Activated T-helper 1 cell treated with anti-CD3 and anti-CD28 coated beads, Interleukin-12 subunit alpha, Interleukin-12 subunit beta, Interleukin-2, Interleukin-4 antibody, amounts not matched to agents 30 ng/mL and 10 ng/mL and 1 ng/mL, durations not matched to agents 14 hours and 24 hours and 36 hours (primary cell): ENCODE data around the gene ST6GALNAC3. TPM values are rescaled to one million over a fixed set of nuclear protein-coding genes. Genes with fewer than 3 reads are reported as not detected.
"Not testable (repeated sequence)": the region's sequence is repeated elsewhere in the genome, so short reads cannot be mapped to it uniquely, and the experiment has no call there.

ENCODE experiments used
- DNase-seq: peaks from one replicate; pipeline ENCODE4 v3.0.0; 2021; ENCODE audit warnings: low spot score
- H3K27ac Mint-ChIP-seq: one replicate; pipeline ENCODE4 v1.8.0; 2021; ENCODE audit warnings: mild to moderate bottlenecking, mixed read lengths
- H3K27me3 Mint-ChIP-seq: one replicate; pipeline ENCODE4 v1.8.0; 2022; ENCODE audit warnings: mild to moderate bottlenecking, moderate library complexity, mixed read lengths; ENCODE audit not compliant: insufficient read depth
- H3K36me3 Mint-ChIP-seq: one replicate; pipeline ENCODE4 v1.8.0; 2021; ENCODE audit warnings: low read depth, mixed read lengths
- H3K4me1 Mint-ChIP-seq: one replicate; pipeline ENCODE4 v1.8.0; 2021; ENCODE audit warnings: low read depth, mixed read lengths
- H3K4me3 Mint-ChIP-seq: one replicate; pipeline ENCODE4 v1.8.0; 2021; ENCODE audit warnings: mild to moderate bottlenecking, moderate library complexity, mixed read lengths
- H3K9me3 Mint-ChIP-seq: one replicate; pipeline ENCODE4 v1.8.0; 2021; ENCODE audit warnings: mixed read lengths
- intact Hi-C: fragments of 100-400 bp; cut with micrococcal nuclease; formaldehyde crosslinking; loops from one replicate; pipeline ENCODE4 v1.15.1; 2024
- total RNA-seq: library from RNA; stranded (reverse); gene quantifications from 2 replicates; pipeline ENCODE4 v1.2.3, GENCODE V29; 2022

ST6GALNAC3 gene
- total RNA-seq, 1 donor from 2014 or later: not detected

- H3K9me3 Mint-ChIP-seq: no peaks in the 10 kb centered on the region
- no peaks in the 10 kb centered on the region for H3K4me1 Mint-ChIP-seq
- no peak overlapping the region for H3K27ac Mint-ChIP-seq
- intact Hi-C loops: no loop called here
- DNase-seq: no peak
- H3K4me3 Mint-ChIP-seq: no peak overlapping the region
- peaks cover 9% of the 10 kb centered on the region for H3K27me3 Mint-ChIP-seq
- no peaks in the 10 kb centered on the region for H3K36me3 Mint-ChIP-seq
These were observed 6.1 kb downstream of the ST6GALNAC3 start for GRCh38 chr1:76080552-76081079.

GRCh38 chr1:76082062-76082461 is 7.5 kb downstream of the ST6GALNAC3 start:
- intact Hi-C loops: no loop called here
- H3K36me3 Mint-ChIP-seq: no peaks in the 10 kb centered on the region
- H3K27ac Mint-ChIP-seq: no peak overlapping the region
- H3K9me3 Mint-ChIP-seq: no peaks in the 10 kb centered on the region
- peaks cover 4% of the 10 kb centered on the region for H3K27me3 Mint-ChIP-seq
- H3K4me1 Mint-ChIP-seq: no peaks in the 10 kb centered on the region
- no peak overlapping the region for H3K4me3 Mint-ChIP-seq
- no peak for DNase-seq

GRCh38 chr1:76083189-76083588 is 8.6 kb downstream of the ST6GALNAC3 start:
- no peaks in the 10 kb centered on the region for H3K36me3 Mint-ChIP-seq
- no peak for DNase-seq
- H3K27ac Mint-ChIP-seq: no peak overlapping the region
- no peaks in the 10 kb centered on the region for H3K27me3 Mint-ChIP-seq
- H3K4me1 Mint-ChIP-seq: no peaks in the 10 kb centered on the region
- intact Hi-C loops: no loop called here
- H3K9me3 Mint-ChIP-seq: no peaks in the 10 kb centered on the region
- H3K4me3 Mint-ChIP-seq: no peak overlapping the region

GRCh38 chr1:76084029-76084627 is 9.6 kb downstream of the ST6GALNAC3 start:
- intact Hi-C loops: no loop called here
- no peaks in the 10 kb centered on the region for H3K9me3 Mint-ChIP-seq
- H3K4me3 Mint-ChIP-seq: no peak overlapping the region
- H3K27me3 Mint-ChIP-seq: no peaks in the 10 kb centered on the region
- H3K27ac Mint-ChIP-seq: no peak overlapping the region
- H3K4me1 Mint-ChIP-seq: no peaks in the 10 kb centered on the region
- no peaks in the 10 kb centered on the region for H3K36me3 Mint-ChIP-seq
- no peak for DNase-seq

- no peaks in the 10 kb centered on the region for H3K27me3 Mint-ChIP-seq
- H3K4me1 Mint-ChIP-seq: no peaks in the 10 kb centered on the region
- no peak overlapping the region for H3K27ac Mint-ChIP-seq
- intact Hi-C loops: no loop called here
- H3K4me3 Mint-ChIP-seq: no peak overlapping the region
- no peak for DNase-seq
- no peaks in the 10 kb centered on the region for H3K36me3 Mint-ChIP-seq
- no peaks in the 10 kb centered on the region for H3K9me3 Mint-ChIP-seq
These were observed 10.1 kb downstream of the ST6GALNAC3 start for GRCh38 chr1:76084685-76085084.

- Mint-ChIP-seq H3K36me3 (no peaks in the 10 kb centered on the region), H3K27ac (no peak overlapping the region), H3K4me3 (no peak overlapping the region), H3K4me1 (no peaks in the 10 kb centered on the region), H3K27me3 (no peaks in the 10 kb centered on the region), H3K9me3 (no peaks in the 10 kb centered on the region)
- DNase-seq: no peak
- intact Hi-C loops: no loop called here
These were observed 11.6 kb downstream of the ST6GALNAC3 start for GRCh38 chr1:76086109-76086508.

GRCh38 chr1:76086597-76086996 is 12.1 kb downstream of the ST6GALNAC3 start:
- DNase-seq: no peak
- intact Hi-C loops: no loop called here
- Mint-ChIP-seq H3K4me3 (no peak overlapping the region), H3K4me1 (no peaks in the 10 kb centered on the region), H3K9me3 (no peaks in the 10 kb centered on the region), H3K36me3 (no peaks in the 10 kb centered on the region), H3K27me3 (no peaks in the 10 kb centered on the region), H3K27ac (no peak overlapping the region)

- no peak overlapping the region for H3K4me3 Mint-ChIP-seq
- no peak overlapping the region for H3K27ac Mint-ChIP-seq
These were observed 16.0 kb downstream of the ST6GALNAC3 start for GRCh38 chr1:76090283-76091203.

GRCh38 chr1:76092812-76093211 is 18.3 kb downstream of the ST6GALNAC3 start:
- Mint-ChIP-seq H3K27me3 (no peaks in the 10 kb centered on the region), H3K36me3 (no peaks in the 10 kb centered on the region), H3K4me1 (no peaks in the 10 kb centered on the region), H3K9me3 (peaks cover 4% of the 10 kb centered on the region), H3K4me3 (no peak overlapping the region), H3K27ac (no peak overlapping the region)
- intact Hi-C loops: no loop called here
- DNase-seq: no peak

More at GRCh38 chr1:76090283-76091203, 16.0 kb downstream of the ST6GALNAC3 start:
- intact Hi-C loops: no loop called here
- Mint-ChIP-seq H3K27me3 (no peaks in the 10 kb centered on the region), H3K9me3 (no peaks in the 10 kb centered on the region), H3K36me3 (no peaks in the 10 kb centered on the region), H3K4me1 (no peaks in the 10 kb centered on the region)
- no peak for DNase-seq

- peaks cover 4% of the 10 kb centered on the region for H3K9me3 Mint-ChIP-seq
- H3K27me3 Mint-ChIP-seq: no peaks in the 10 kb centered on the region
- no peaks in the 10 kb centered on the region for H3K4me1 Mint-ChIP-seq
- intact Hi-C loops: no loop called here
- no peak for DNase-seq
- no peak overlapping the region for H3K4me3 Mint-ChIP-seq
- H3K36me3 Mint-ChIP-seq: no peaks in the 10 kb centered on the region
- H3K27ac Mint-ChIP-seq: no peak overlapping the region
These were observed 19.2 kb downstream of the ST6GALNAC3 start for GRCh38 chr1:76093522-76094312.

- H3K36me3 Mint-ChIP-seq: no peaks in the 10 kb centered on the region
- intact Hi-C loops: no loop called here
- no peaks in the 10 kb centered on the region for H3K4me1 Mint-ChIP-seq
- peaks cover 4% of the 10 kb centered on the region for H3K9me3 Mint-ChIP-seq
- no peaks in the 10 kb centered on the region for H3K27me3 Mint-ChIP-seq
- no peak for DNase-seq
- no peak overlapping the region for H3K27ac Mint-ChIP-seq
- H3K4me3 Mint-ChIP-seq: no peak overlapping the region
These were observed 21.3 kb downstream of the ST6GALNAC3 start for GRCh38 chr1:76095802-76096201.

GRCh38 chr1:76097064-76097463 is 22.5 kb downstream of the ST6GALNAC3 start:
- intact Hi-C loops, H3K4me1 Mint-ChIP-seq, DNase-seq, H3K4me3 Mint-ChIP-seq, H3K36me3 Mint-ChIP-seq, H3K27ac Mint-ChIP-seq, H3K9me3 Mint-ChIP-seq, H3K27me3 Mint-ChIP-seq: not testable (repeated sequence)

- H3K27ac Mint-ChIP-seq: no peak overlapping the region
- intact Hi-C loops: no loop called here
- H3K4me1 Mint-ChIP-seq: peaks cover 6% of the 10 kb centered on the region
- no peaks in the 10 kb centered on the region for H3K27me3 Mint-ChIP-seq
- H3K4me3 Mint-ChIP-seq: no peak overlapping the region
- peaks cover 4% of the 10 kb centered on the region for H3K9me3 Mint-ChIP-seq
- H3K36me3 Mint-ChIP-seq: no peaks in the 10 kb centered on the region
- no peak for DNase-seq
These were observed 24.3 kb downstream of the ST6GALNAC3 start for GRCh38 chr1:76098845-76099244.
